HEK293 (cell line): ENCODE data around the gene FUBP1.

Experiments used
- CTCF ChIA-PET: fragments of 350-600 bp; formaldehyde crosslinking; extraction: SDS; loops from one replicate; lab custom pipeline; 2021; ENCODE audit warnings: antibody characterized with exemption; lab: Yijun Ruan, JAX
- POLR2A ChIA-PET: fragments of 300-600 bp; formaldehyde crosslinking; extraction: SDS; loops from one replicate; lab custom pipeline; 2020; ENCODE audit warnings: antibody characterized with exemption, inconsistent platforms; lab: Yijun Ruan, JAX
- H3K27ac ChIP-seq: fragments of 200-500 bp; sonication (Bioruptor generic); 2 replicates; pipeline ENCODE4 v1.5.1; 2014; ENCODE audit warnings: low read depth, low read length, control low read depth, inconsistent platforms; ENCODE audit errors: extremely low read depth
- H3K36me3 ChIP-seq, 2 experiments: fragments of 200-500 bp in 1 of 2; sonication (Bioruptor generic) in 1 of 2; 1 replicate in 1 of 2; 2 replicates in 1 of 2; pipeline ENCODE4 v1.5.1; 2014 to 2017; ENCODE audit warnings: inconsistent platforms in 2 of 2, low read length in 2 of 2; ENCODE audit not compliant: control insufficient read depth in 2 of 2, insufficient read depth in 1 of 2
- H3K4me1 ChIP-seq: fragments of 200-500 bp; sonication (Bioruptor generic); 2 replicates; pipeline ENCODE4 v1.5.1; 2014; ENCODE audit warnings: mild to moderate bottlenecking, low read length, inconsistent platforms; ENCODE audit not compliant: control insufficient read depth, insufficient read depth
- H3K4me3 ChIP-seq: 2 replicates; pipeline ENCODE4 v1.5.1; 2011; ENCODE audit warnings: low read depth, mild to moderate bottlenecking, control low read depth, low read length, moderate library complexity
- H3K9me3 ChIP-seq: fragments of 200-500 bp; sonication (Bioruptor generic); 2 replicates; pipeline ENCODE4 v1.5.1; 2014; ENCODE audit warnings: low read depth, low read length, inconsistent platforms; ENCODE audit not compliant: control insufficient read depth, insufficient read depth
- GLI2 ChIP-seq: fragments of 450-650 bp; formaldehyde crosslinking; IDR thresholded peaks from 2 replicates; pipeline ENCODE4; 2017; ENCODE audit warnings: missing biosample characterization, missing genetic modification characterization, low read depth, borderline replicate concordance
- KLF7 ChIP-seq: fragments of 450-650 bp; formaldehyde crosslinking; IDR thresholded peaks from 2 replicates; pipeline ENCODE4 v1.5.1; 2016; ENCODE audit warnings: missing biosample characterization, missing genetic modification characterization, borderline replicate concordance
- PRDM1 ChIP-seq: fragments of 450-650 bp; formaldehyde crosslinking; IDR thresholded peaks from 2 replicates; pipeline ENCODE4; 2016; ENCODE audit warnings: missing biosample characterization, missing genetic modification characterization
- SP7 ChIP-seq: fragments of 450-650 bp; formaldehyde crosslinking; IDR thresholded peaks from 2 replicates; pipeline ENCODE4 v1.5.1; 2016; ENCODE audit warnings: missing biosample characterization, missing genetic modification characterization
- ZNF16 ChIP-seq: fragments of 450-650 bp; formaldehyde crosslinking; IDR thresholded peaks from 2 replicates; pipeline ENCODE4 v1.5.1; 2016; ENCODE audit warnings: low read depth, missing biosample characterization, missing genetic modification characterization
- ZNF175 ChIP-seq: fragments of 450-650 bp; formaldehyde crosslinking; IDR thresholded peaks from 2 replicates; pipeline ENCODE4 v1.5.1; 2016; ENCODE audit warnings: missing biosample characterization, missing genetic modification characterization
- ZNF211 ChIP-seq: fragments of 450-650 bp; formaldehyde crosslinking; IDR thresholded peaks from 2 replicates; pipeline ENCODE4 v1.5.1; 2016; ENCODE audit warnings: low read depth, missing biosample characterization, missing genetic modification characterization
- ZNF214 ChIP-seq: fragments of 450-650 bp; formaldehyde crosslinking; IDR thresholded peaks from 2 replicates; pipeline ENCODE4 v1.5.1; 2017; ENCODE audit warnings: missing biosample characterization, mild to moderate bottlenecking, missing genetic modification characterization, borderline replicate concordance
- ZNF24 ChIP-seq: fragments of 450-650 bp; formaldehyde crosslinking; IDR thresholded peaks from 2 replicates; pipeline ENCODE4 v1.5.1; 2016; ENCODE audit warnings: missing biosample characterization, missing genetic modification characterization
- ZNF324 ChIP-seq: fragments of 450-650 bp; formaldehyde crosslinking; IDR thresholded peaks from 2 replicates; pipeline ENCODE4 v1.5.1; 2016; ENCODE audit warnings: missing biosample characterization, missing genetic modification characterization
- ZNF335 ChIP-seq: fragments of 450-650 bp; formaldehyde crosslinking; conservative IDR thresholded peaks from 2 replicates; pipeline ENCODE4 v1.5.1; 2016; ENCODE audit warnings: missing biosample characterization, missing genetic modification characterization
- ZNF366 ChIP-seq: fragments of 450-650 bp; formaldehyde crosslinking; conservative IDR thresholded peaks from 2 replicates; pipeline ENCODE4 v1.5.1; 2016; ENCODE audit warnings: missing biosample characterization, missing genetic modification characterization
- ZNF600 ChIP-seq: fragments of 450-650 bp; formaldehyde crosslinking; IDR thresholded peaks from 2 replicates; pipeline ENCODE4 v1.5.1; 2016; ENCODE audit warnings: missing biosample characterization, missing genetic modification characterization
- ZNF626 ChIP-seq: fragments of 450-650 bp; sonication (Bioruptor Pico); formaldehyde crosslinking; IDR thresholded peaks from 2 replicates; pipeline ENCODE4 v1.5.1; 2018; ENCODE audit warnings: missing biosample characterization, missing genetic modification characterization, inconsistent platforms
- ZNF776 ChIP-seq: fragments of 450-650 bp; formaldehyde crosslinking; IDR thresholded peaks from 2 replicates; pipeline ENCODE4 v1.5.0; 2017; ENCODE audit warnings: missing biosample characterization, missing genetic modification characterization, borderline replicate concordance
- ZNF830 ChIP-seq: fragments of 450-650 bp; IDR thresholded peaks from 2 replicates; pipeline ENCODE4 v1.5.0; 2018; ENCODE audit warnings: missing biosample characterization, missing genetic modification characterization, low read depth, mild to moderate bottlenecking, moderate library complexity
- TF ChIP-seq, protein P1 (sequence below): fragments of 450-650 bp; formaldehyde crosslinking; IDR thresholded peaks from 2 replicates; pipeline ENCODE4 v1.5.1; 2016; ENCODE audit warnings: missing biosample characterization, missing genetic modification characterization
- TF ChIP-seq, protein P2 (sequence below): fragments of 450-650 bp; formaldehyde crosslinking; IDR thresholded peaks from 2 replicates; pipeline ENCODE4 v1.5.1; 2017; ENCODE audit warnings: missing biosample characterization, missing genetic modification characterization
- TF ChIP-seq, protein P3 (sequence below): fragments of 450-650 bp; formaldehyde crosslinking; IDR thresholded peaks from 2 replicates; pipeline ENCODE4 v1.5.1; 2016; ENCODE audit warnings: missing biosample characterization, missing genetic modification characterization

FUBP1 gene

DNA sequence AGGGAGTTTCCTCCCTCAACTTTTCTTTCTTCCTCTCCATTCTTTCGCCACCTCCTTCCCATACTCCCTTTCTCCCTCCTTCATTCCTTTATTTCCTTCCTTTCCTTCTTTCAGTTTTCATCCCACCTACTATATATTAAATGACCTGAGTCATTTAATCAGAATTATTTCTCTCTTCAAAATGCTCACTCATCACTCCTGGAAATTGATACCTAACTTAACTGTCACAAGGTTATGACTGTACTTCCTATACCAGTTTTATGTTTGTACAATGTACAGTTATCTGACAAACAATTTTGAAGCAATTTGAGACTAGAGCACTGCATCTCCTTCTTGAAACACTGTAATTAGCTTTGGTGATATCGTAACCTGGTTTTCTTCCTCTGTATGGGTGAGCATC, 49.1 kb downstream of the FUBP1 start:
- no peak overlapping the region for H3K27ac ChIP-seq
- no peaks in the 10 kb centered on the region for H3K9me3 ChIP-seq
- ChIA-PET POLR2A (no interaction called here), CTCF (no interaction called here)
- peak; percentile 64 for TF ChIP-seq SP7
- TF ChIP-seq ZNF24 (tag by site-specific recombination), result no peak
- TF ChIP-seq GLI2 (tag by site-specific recombination), result no peak
- TF ChIP-seq ZNF324 (tag by site-specific recombination), result no peak
- TF ChIP-seq ZNF366 (tag by site-specific recombination), result peak; percentile 69
- H3K36me3 ChIP-seq, result no peaks in the 10 kb centered on the region
- no peaks in the 10 kb centered on the region for H3K4me1 ChIP-seq
- no peak overlapping the region for H3K4me3 ChIP-seq

DNA sequence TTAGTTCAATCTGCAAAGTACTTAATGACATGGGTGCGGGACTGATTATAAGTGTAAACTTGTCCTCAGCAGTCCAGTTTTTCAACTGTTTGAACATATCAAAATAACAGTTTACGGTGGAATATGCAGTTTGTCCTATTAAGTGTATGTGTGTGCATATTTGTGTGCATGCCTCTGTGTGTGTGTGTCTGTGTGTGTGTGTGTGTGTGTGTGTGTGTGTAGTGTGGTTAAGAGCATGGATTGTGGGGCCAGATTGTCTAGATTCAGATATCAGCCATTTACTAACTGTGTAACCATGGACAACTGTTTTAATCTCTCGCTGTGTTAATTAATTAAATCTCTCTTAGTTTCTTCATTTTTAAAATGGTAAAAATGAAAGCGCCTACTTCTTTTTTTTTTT, 51.5 kb downstream of the FUBP1 start:
- Histone ChIP-seq H3K36me3 (no peaks in the 10 kb centered on the region; a peak in 1 of 3 replicates), H3K4me1 (no peaks in the 10 kb centered on the region), H3K9me3 (no peaks in the 10 kb centered on the region), H3K4me3 (no peak overlapping the region), H3K27ac (no peak overlapping the region)
- TF ChIP-seq, protein P1, sequence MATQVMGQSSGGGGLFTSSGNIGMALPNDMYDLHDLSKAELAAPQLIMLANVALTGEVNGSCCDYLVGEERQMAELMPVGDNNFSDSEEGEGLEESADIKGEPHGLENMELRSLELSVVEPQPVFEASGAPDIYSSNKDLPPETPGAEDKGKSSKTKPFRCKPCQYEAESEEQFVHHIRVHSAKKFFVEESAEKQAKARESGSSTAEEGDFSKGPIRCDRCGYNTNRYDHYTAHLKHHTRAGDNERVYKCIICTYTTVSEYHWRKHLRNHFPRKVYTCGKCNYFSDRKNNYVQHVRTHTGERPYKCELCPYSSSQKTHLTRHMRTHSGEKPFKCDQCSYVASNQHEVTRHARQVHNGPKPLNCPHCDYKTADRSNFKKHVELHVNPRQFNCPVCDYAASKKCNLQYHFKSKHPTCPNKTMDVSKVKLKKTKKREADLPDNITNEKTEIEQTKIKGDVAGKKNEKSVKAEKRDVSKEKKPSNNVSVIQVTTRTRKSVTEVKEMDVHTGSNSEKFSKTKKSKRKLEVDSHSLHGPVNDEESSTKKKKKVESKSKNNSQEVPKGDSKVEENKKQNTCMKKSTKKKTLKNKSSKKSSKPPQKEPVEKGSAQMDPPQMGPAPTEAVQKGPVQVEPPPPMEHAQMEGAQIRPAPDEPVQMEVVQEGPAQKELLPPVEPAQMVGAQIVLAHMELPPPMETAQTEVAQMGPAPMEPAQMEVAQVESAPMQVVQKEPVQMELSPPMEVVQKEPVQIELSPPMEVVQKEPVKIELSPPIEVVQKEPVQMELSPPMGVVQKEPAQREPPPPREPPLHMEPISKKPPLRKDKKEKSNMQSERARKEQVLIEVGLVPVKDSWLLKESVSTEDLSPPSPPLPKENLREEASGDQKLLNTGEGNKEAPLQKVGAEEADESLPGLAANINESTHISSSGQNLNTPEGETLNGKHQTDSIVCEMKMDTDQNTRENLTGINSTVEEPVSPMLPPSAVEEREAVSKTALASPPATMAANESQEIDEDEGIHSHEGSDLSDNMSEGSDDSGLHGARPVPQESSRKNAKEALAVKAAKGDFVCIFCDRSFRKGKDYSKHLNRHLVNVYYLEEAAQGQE (tag by site-specific recombination), result no peak
- TF ChIP-seq, protein P2, sequence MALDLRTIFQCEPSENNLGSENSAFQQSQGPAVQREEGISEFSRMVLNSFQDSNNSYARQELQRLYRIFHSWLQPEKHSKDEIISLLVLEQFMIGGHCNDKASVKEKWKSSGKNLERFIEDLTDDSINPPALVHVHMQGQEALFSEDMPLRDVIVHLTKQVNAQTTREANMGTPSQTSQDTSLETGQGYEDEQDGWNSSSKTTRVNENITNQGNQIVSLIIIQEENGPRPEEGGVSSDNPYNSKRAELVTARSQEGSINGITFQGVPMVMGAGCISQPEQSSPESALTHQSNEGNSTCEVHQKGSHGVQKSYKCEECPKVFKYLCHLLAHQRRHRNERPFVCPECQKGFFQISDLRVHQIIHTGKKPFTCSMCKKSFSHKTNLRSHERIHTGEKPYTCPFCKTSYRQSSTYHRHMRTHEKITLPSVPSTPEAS, result peak; percentile 88
- CTCF ChIA-PET, result no interaction called here
- POLR2A ChIA-PET, result no interaction called here

DNA sequence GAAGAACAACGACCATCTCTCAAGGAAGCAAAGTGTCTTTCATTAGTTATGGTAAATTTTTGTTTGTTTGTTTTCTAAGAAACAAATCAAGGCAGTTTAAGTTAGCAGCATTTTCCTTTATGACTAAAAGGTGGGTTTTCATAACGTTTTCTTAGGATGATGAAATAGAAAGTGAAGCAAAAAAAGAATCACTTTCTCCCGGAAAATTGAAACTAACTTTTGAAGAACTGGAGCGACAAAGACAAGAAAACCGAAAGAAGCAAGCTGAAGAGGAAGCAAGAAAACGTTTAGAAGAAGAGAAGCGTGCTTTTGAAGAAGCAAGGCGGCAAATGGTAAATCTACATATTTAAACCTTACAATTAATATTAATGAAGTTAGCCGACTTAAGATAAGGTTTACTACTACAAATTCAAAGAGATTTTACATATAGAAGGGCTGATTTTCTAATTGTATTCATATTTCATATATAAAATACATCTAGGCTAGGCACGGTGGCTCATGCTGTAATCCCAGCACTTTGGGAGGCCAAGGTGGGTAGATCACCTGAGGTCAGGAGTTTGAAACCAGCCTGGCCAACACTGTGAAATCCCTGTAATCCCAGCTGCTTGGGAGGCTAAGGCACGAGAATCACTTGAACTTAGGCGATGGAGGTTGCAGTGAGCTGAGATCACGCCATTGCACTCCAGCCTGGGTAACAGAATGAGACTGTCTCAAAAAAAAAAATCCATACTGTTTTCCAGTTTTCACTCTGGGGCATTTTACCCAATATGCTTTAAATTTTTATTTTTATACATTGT, 52.1 kb downstream of the FUBP1 start:
- CTCF ChIA-PET, result no interaction called here
- H3K4me3 ChIP-seq, result no peak overlapping the region
- no peaks in the 10 kb centered on the region for H3K9me3 ChIP-seq
- no peaks in the 10 kb centered on the region; a peak in 1 of 3 replicates for H3K36me3 ChIP-seq
- peak; percentile 64 for TF ChIP-seq PRDM1 (tag by site-specific recombination)
- TF ChIP-seq ZNF626, result no peak
- TF ChIP-seq ZNF776, result no peak
- no peak for TF ChIP-seq KLF7 (tag by site-specific recombination)
- TF ChIP-seq, all 188 proteins: peak for 1
- no peaks in the 10 kb centered on the region for H3K4me1 ChIP-seq
- POLR2A ChIA-PET, result no interaction called here
- H3K27ac ChIP-seq, result no peak overlapping the region

DNA sequence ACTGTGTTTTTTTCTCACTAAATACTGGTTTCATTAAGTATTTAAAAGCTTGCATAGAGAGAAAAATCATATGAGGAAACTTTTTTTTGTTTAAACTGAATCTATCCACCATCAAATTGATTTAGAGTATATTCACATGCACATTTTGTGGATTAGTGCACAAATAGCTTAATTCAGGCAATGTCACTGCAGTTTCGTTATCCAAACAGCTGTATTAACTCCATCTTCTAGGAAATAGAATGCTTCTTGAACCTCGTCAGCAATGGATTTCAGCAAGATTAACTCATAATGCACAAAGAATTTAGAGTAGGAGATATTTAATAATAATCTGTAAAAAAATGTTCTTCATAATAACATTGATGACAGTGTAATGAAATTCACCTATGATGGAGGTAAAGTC, 52.9 kb downstream of the FUBP1 start:
- no peak overlapping the region for H3K4me3 ChIP-seq
- CTCF ChIA-PET, result interaction anchor here (0.6 kb wide), 1 partner anchor 9 kb away, joined by 5 read pairs; no protein-coding TSS in a partner anchor
- no peaks in the 10 kb centered on the region for H3K9me3 ChIP-seq
- POLR2A ChIA-PET, result no interaction called here
- TF ChIP-seq ZNF175 (tag by site-specific recombination) (no peak), ZNF211 (tag by site-specific recombination) (no peak), ZNF214 (tag by site-specific recombination) (no peak), ZNF16 (tag by site-specific recombination) (no peak), ZNF830 (no peak), ZNF600 (no peak), ZNF335 (no peak)
- TF ChIP-seq, protein P3, sequence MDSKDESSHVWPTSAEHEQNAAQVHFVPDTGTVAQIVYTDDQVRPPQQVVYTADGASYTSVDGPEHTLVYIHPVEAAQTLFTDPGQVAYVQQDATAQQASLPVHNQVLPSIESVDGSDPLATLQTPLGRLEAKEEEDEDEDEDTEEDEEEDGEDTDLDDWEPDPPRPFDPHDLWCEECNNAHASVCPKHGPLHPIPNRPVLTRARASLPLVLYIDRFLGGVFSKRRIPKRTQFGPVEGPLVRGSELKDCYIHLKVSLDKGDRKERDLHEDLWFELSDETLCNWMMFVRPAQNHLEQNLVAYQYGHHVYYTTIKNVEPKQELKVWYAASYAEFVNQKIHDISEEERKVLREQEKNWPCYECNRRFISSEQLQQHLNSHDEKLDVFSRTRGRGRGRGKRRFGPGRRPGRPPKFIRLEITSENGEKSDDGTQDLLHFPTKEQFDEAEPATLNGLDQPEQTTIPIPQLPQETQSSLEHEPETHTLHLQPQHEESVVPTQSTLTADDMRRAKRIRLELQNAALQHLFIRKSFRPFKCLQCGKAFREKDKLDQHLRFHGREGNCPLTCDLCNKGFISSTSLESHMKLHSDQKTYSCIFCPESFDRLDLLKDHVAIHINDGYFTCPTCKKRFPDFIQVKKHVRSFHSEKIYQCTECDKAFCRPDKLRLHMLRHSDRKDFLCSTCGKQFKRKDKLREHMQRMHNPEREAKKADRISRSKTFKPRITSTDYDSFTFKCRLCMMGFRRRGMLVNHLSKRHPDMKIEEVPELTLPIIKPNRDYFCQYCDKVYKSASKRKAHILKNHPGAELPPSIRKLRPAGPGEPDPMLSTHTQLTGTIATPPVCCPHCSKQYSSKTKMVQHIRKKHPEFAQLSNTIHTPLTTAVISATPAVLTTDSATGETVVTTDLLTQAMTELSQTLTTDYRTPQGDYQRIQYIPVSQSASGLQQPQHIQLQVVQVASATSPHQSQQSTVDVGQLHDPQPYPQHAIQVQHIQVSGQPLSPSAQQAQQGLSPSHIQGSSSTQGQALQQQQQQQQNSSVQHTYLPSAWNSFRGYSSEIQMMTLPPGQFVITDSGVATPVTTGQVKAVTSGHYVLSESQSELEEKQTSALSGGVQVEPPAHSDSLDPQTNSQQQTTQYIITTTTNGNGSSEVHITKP (tag by site-specific recombination), result no peak
- H3K36me3 ChIP-seq, result no peaks in the 10 kb centered on the region; a peak in 1 of 3 replicates
- H3K27ac ChIP-seq, result no peak overlapping the region
- H3K4me1 ChIP-seq, result no peaks in the 10 kb centered on the region
